GM19043 (cell line): Measurements from ENCODE around the gene ZBTB26.

ENCODE experiments used
- ATAC-seq: cut with Tn5 transposase; IDR thresholded peaks from one replicate; pipeline ENCODE4 v1.9.1; 2021; ENCODE audit warnings: low read depth; ENCODE audit not compliant: unreplicated experiment

The ZBTB26 gene

GRCh38 chr9:122931226-122932121 is at the start of gene ZBTB26:
TSS of gene ZBTB26 (minus strand) at chr9:122931512. CDS start at chr9:122919934, 11,578 bp downstream.
- peak; percentile 95 for ATAC-seq

- no peak for ATAC-seq
These were observed 47.3 kb upstream of the ZBTB26 start for GRCh38 chr9:122978601-122979000.

- ATAC-seq: no peak
These were observed 43.9 kb upstream of the ZBTB26 start for GRCh38 chr9:122975196-122975595.

- no peak for ATAC-seq
These were observed 29.8 kb upstream of the ZBTB26 start for GRCh38 chr9:122961139-122961538.

- no peak for ATAC-seq
These were observed 24.6 kb upstream of the ZBTB26 start for GRCh38 chr9:122955961-122956360.

GRCh38 chr9:122954253-122954691 is 23.0 kb upstream of the ZBTB26 start:
- no peak for ATAC-seq

- ATAC-seq: no peak
These were observed 19.7 kb upstream of the ZBTB26 start for GRCh38 chr9:122951056-122951455.

- ATAC-seq: no peak
These were observed 19.0 kb upstream of the ZBTB26 start for GRCh38 chr9:122950263-122950662.

- ATAC-seq: no peak
These were observed 18.4 kb upstream of the ZBTB26 start for GRCh38 chr9:122949696-122950095.

GRCh38 chr9:122948313-122948712 is 17.0 kb upstream of the ZBTB26 start:
- no peak for ATAC-seq

- no peak for ATAC-seq
These were observed 15.2 kb upstream of the ZBTB26 start for GRCh38 chr9:122946461-122947005.

- no peak for ATAC-seq
These were observed 13.9 kb upstream of the ZBTB26 start for GRCh38 chr9:122944960-122945888.

- ATAC-seq: no peak
These were observed 10.4 kb upstream of the ZBTB26 start for GRCh38 chr9:122941582-122942234.

GRCh38 chr9:122940749-122941581 is 9.7 kb upstream of the ZBTB26 start, which contains the start of gene RABGAP1:
TSS of gene RABGAP1 (plus strand) at chr9:122941020. CDS start at chr9:122957060, 16,040 bp downstream.
- ATAC-seq: peak; percentile 98

- ATAC-seq: no peak
These were observed 9.1 kb upstream of the ZBTB26 start for GRCh38 chr9:122940454-122940748.

GRCh38 chr9:122939601-122940000 is 8.3 kb upstream of the ZBTB26 start:
- ATAC-seq: no peak

- ATAC-seq: no peak
These were observed 5.6 kb upstream of the ZBTB26 start for GRCh38 chr9:122936883-122937282.

GRCh38 chr9:122936464-122936863 is 5.2 kb upstream of the ZBTB26 start:
- no peak for ATAC-seq

GRCh38 chr9:122930541-122931225 is 629 bp downstream of the ZBTB26 start:
- peak; percentile 18 for ATAC-seq
